Stimulated activated naive CD4-positive, alpha-beta T cell treated with Interleukin-2 at 50 U/mL for 16 hours (primary cell): ENCODE results near the gene IL21R.

Source experiments
- DNase-seq: peaks from one replicate; lab custom pipeline; 2025; lab: John Stamatoyannopoulos, UW

Gene IL21R

DNA sequence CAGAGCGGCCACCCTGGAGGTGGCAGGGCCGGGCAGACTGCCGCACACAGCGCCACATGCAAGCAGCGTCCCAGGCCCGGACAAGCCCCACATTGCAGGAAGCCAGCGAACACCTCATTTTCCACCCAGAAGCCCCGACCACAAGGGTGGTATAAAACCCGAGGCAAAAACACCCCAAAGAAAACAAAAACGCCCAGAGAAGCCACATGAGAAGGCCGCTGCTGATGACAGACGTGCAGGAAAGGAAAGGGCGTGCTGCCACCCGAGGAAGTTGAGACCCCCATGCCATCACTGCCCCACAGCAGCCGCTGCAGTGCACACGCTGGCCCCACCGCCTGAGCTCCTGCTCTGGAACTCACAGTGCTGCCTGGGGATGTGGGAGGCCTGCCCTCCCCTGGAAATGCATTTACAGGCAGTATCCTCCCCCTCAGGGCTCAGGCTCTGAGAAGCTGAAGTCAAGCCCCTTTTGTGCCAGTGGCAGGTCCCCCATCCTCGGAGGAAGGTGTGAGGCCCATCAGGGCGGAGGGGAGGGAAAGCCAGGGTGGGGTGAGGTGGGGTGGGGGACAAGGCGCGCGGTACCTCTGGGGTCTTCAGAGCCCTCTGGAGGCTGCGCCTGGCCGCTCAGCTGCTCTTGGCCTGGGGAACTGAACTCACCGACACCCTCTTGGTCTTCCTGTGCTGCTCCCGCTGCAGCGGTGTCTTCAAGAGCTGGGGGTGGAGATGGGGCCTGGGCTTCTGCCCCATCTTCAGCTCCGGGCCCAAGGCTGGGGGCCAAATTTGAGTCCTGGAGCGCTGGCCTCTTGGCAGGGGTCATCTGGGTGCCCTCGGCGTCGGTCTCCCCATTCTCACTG, 62.0 kb downstream of the IL21R start:
- peak; percentile 39 for DNase-seq

DNA sequence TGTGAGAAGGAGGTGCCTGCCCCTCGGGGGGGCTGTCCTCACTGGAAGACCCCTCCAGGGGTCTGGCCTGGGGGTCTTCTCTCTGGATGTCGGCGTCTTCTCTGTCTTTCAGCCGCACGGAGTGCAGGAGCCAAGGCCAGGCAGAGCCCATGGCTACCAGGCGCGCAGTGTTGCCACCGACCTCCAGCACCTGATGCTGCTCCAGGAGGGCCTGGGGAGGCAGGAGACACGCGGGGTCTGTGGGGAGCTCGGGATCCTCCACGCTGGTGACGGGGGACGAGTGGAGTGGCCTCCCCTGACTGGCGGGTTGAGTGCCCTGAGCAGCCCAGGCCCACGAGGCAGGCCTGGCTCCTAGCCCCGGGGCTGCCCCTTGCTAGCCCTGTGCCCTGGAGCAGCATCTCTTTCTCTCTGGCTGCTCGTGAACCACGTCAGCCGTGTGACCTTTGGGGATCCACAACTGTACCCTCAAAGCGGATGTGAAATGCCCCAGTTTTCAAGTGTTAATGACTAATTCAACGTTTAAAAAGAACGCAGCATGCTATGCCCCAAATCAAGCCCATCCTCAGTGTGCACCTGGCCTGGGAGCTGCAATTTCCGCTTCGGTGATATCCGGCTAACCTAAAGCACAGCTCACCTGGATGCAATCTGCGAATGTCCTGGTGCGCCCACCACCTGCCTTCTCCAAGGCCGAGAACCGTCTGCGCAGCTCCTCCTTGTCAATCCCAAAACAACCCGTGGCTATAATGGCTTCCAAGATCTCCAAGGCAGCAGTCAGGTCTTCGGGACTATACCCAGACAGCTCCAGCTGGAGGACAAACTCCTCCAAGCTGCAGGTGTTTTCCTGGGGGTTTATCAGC, 62.9 kb downstream of the IL21R start:
- no peak for DNase-seq

DNA sequence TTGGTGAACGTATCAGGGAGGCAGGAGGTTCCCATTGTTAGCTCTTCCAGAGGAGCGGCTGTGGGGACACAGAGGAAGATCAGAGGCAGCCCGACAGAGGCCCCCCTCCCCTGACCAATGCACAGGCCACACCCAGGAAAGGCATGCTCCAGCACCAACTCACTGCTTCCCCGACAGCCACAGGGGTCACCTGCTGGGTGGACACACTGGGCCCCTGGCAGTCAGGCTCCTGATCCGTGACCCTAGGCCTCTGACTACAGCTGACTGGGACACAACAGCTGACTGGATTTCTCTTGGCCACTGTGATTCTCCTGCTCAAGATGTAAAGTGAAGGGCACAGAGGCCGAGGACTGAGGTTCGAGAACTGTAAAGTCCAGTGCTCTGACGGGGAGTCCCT, 63.5 kb downstream of the IL21R start:
- DNase-seq, result no peak

DNA sequence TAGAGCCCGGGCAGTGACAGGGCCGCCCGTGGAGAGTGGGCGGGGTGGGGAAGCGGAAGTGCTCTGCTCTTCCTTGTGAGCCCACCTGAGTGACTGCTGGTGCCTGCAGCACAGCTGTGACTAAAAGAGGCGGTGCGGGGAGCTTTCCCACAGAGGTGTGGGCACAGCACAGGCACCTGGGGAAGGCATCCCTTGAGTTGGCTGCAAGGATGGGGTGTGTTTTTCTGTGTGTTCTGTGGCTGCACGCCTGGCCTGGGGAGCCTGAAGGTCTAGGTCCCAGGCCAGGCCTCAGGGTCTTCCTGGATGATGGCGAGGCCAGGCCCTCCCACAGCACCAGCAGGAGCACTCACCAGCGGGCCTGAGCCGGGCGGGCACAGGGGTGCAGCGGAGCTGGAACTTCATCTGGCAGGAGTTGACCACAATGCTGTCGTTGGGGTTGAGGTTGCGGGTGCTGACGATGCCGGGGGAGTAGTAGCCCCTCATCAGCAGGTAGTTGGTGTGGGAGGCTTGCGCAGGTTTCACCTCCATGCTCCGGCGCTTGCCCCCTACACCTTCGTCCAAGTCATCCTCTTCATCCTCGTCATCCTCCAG, 67.1 kb downstream of the IL21R start:
- no peak for DNase-seq

DNA sequence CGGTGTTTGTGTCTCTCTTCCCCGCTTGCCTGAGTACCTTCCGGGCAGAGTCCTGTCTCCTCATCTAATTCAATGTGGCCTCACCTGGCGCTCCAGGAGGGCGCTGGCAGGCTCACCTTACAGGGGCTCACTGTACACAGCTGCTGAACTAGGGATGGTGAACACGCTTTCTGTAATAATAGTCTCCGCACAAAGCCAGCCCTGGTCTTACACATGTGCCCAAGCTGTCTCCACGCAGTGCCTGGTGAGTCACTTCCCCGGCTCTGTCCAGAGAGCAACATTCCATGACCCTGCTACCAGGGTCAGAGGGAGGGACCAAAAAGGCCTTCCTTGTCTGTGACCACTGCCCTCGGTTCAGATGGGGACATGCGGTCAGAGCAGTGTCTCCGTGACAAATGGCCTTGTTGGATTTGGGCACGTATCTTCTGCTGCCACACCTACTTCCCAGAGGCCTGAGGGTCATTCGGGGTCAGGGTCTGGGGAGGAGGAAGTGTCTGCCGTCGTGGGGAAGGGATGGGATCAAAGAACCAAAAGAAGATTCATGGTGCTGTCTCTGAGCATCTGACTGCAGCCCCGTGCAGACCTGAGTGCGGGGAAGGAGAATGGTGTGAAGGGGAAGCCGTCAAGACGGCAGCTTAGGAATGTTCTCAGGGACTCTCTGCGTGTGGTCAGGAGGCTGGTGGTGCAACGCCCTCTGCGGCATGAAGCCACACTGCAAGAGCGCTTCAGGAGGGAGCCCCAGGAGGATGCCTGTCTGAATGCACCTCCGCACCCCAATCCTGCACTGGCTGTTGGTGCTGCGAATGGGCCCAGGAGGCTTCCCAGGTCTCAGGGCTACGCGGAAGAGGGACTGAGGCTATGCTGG, 68.8 kb downstream of the IL21R start:
- no peak for DNase-seq

DNA sequence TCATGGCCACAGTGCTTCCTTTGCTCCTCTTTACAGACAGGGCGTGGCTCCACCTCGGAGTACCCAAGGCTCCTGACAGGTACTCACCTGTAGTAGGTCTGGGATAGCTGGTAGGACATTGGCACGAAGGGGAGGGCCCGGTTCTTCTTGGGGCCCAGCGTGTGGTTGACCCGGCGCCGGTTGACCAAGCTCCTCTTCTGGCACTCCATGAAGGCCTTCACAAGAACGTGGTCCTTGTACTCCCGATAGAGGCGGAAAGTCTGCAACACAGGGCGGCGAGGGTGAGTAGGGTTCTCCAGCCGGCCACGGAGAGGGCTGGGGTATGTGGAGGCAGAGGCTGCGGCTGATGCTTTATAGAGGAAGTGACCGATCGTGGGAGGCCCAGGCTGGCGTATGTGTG, 69.7 kb downstream of the IL21R start:
- no peak for DNase-seq

DNA sequence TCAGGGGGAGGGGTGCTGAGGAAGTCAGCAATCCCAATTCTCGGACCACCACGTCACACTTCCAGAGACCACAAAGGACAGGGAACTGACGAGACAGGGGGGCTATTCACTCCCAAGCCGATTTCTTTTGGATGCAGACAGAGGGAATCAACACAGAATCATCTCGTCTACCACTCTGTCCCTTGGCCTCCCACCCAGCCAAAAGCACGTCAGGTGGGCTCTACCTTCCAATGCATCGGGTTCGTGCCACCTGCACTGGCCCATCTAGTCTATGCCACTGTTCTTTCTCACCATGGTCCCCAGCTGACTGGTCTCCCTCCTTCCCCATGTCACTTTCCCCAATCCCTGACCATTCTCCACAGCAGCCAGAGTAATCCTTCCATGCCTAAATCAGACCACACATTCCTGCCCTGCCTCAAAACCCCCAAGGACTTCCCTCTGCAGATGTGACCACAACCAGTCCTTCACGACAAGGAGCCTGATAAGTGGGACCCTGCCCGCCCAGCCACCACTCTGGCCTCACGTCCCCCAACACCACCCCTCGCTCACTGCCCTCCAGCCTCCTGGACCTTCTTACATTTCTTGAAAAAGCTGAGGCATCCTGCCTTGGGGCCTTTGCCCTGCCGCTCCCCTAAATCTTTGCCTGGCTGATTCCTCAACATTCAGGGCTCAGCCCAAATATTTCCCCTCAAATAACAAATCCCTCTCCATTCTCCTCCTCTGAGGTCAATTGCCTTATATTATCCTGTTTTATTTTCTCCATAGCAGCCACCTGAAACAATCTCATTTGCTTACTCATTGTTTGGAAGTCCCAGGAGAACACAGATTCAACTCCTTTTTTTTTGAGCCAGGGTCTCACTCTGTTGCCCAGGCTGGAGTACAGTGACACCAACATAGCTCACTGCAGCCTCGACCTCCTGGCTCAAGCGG, 70.4 kb downstream of the IL21R start:
- DNase-seq, result no peak

DNA sequence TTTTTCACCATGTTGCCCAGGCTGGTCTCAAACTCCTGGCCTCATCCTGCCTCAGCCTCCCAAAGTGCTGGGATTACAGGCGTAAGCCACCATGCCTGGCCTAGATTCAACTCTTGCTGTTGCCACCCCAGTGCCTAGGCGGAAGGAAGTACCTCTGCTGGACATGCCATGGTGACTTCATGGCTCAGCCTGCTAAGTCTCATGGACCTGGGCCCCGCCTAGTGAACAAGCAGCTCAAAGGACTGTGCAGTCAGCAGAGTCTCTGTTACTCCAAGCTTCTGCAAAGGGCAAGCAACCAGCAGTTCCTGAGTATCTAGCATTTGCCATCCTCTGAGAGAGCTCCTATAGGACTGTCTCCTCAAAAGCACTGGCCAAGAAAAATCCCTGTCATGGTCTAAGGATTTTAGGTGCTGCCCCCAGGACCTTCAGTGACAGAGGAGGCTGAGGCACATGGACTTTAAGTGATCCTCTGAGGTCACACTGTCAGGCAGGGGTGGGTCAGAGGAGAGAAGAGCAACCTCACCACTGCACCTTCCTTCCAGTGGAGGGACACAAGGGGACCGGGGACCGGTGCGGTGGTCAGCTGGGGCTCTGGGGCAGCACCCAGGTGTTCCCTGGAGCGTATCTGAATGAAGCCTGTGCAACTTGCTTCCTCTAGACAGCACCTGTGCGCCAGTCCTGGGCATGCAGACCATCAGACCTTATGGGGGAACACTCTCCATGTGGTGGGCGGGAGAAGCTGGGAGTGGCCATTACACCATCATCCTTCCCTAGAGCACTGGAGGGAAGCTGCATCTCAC, 71.3 kb downstream of the IL21R start:
- no peak for DNase-seq

DNA sequence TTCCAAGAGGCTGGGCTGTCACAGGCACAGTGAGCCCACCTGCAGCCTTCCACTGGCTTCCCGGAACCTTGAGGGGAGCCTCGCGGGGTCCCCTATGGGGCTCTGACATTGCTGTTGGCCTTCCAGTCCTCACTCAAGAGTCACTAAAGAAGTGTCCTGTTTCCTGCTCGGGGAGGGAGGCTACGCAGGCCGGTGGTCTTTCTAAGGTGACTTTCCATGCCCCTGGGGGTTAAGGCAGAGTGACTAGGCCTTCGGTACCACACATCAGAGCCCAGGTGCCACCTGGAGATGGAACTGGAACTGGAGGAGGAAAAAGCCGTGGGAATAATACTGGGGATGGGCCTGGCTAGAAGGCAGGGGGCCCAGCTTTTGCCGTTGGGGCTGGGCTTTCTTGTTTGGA, 72.1 kb downstream of the IL21R start:
- DNase-seq, result no peak

DNA sequence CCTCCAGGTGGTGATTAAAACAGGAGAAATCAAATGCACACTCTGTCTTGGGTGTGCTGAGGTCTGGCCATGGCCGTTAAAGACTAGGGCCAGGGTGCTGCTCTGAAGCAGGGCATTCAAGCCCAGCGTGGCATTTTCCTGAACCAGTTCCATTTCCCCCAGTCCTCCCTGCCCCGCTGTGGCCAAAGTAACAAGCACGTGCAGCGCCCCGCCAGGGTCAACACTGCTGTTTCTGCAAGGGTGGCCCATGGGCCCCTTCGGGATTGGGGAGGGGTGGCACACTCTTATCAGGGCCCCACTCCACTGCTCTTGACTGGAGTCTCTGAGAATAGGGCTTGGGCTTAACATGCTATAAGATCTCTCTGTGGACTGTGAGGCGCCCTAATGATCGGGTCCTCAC, 72.9 kb downstream of the IL21R start:
- DNase-seq, result no peak

DNA sequence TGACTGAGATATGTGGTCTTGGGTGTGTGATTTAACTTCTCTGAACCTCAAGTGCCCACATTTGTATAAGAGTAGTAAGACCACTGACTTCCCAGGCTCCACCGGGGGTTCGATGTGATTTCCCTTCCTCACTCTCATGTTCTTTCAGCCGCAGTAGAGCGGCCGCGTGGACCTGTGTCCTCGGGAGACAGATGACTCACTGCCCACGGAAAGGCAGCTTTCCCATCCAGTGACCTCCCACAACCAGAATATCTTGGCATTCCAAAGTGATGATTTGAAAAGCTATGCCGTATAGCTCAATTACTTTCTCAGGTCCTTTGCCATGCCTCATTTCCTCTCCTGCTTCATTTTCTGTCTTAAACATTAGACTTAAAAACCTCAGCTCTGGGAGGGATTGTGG, 73.6 kb downstream of the IL21R start:
- DNase-seq, result no peak

DNA sequence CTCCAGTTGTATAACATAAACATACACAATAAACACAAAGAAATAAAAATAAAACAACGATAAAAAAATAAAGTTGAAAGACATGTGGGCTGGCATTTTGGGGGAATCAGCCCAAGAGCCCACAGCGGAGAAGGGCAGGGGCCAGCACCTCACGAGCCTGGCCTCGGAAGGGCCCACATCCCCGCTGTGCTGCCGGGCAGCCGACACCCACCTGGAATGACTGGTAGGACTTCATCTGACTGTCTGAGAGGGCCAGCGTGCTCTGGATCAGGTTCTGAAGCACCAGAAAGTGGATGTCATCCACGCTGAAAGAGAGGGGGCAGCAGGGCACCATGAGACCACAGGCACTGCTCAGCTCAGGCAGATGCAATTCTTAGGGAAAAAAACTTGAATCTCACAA, 74.3 kb downstream of the IL21R start:
- no peak for DNase-seq

DNA sequence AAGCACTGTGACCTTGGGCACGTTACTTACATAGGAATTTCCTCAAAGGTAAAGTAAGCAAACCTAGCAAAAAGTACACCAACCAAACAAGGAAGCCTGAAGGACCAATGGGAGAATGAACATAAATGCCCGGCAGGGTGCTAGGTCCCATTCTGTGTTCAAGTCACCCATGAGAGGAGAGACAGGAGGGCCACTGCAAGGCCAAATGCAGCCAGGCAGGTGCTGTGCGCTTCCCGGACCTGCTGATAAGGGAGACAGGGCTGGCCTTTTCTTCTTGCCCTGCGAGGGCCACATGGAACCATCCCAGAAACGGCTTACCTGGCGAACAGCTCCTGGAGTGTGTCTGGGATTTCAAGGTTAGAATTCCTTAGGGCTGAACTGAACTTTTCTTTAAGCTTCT, 78.8 kb downstream of the IL21R start:
- no peak for DNase-seq

DNA sequence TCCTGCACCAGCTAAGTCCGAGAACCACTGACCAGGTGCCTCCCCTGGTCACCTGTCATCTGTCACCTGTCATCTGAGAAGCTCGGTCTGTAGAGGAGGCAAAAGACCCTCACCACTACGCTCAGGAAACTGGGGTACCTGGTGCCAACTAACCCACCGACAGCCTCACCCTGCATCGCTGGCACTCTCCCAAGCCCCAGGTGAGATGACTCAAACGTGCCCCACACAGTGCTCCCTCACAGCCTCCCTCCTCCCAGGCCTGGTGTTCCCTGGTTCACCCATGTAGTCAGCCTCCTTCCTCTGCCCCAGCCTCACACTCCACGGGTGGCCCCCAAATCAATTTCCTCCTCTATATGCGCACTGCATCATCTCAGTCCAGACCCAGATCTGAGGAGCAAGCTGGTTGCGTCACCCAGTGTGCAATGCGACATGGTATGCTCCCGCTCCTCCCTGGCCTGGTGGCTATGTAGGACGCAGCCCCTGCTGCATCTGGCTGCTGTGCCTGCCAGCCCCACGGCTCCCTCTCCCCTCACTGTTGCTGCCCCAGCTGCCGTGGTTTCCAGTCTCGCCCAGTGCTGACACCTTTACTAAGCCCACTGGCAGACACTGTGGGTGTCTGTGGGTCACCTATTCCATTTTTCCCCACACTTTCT, 79.4 kb downstream of the IL21R start:
- DNase-seq, result no peak

DNA sequence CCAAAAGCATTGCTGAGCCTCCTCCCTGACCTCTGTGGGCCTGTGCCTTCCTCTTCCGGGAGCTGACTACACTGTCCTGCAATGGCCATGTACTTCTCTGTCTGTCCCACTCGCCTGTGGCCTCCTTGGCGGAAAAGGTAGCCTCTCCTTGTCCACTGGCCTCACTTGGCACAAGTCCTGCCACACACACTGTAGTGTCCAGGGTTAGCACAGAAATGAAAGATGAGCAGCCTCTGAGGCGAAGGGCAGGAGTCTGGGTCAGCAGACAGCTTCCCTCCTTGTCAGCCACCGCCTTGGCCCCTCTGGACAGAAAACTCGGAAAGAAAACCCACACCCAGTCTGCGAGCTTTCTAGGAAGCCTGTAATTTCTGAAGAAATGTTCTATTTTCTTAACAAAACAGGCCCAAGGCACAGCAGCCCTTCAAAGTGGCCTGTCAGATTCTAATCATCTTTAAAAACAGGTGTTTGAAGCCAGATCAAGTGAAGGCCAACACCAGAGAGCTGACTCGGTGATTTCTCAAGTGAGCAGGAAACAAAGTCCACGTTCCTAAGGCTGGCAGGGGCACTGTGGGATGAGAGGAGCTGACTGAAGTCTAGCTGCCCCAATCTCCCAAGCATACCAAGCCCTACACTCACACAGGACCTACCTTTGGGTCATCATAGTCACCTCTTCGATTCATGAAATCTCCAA, 80.6 kb downstream of the IL21R start:
- DNase-seq, result no peak

DNA sequence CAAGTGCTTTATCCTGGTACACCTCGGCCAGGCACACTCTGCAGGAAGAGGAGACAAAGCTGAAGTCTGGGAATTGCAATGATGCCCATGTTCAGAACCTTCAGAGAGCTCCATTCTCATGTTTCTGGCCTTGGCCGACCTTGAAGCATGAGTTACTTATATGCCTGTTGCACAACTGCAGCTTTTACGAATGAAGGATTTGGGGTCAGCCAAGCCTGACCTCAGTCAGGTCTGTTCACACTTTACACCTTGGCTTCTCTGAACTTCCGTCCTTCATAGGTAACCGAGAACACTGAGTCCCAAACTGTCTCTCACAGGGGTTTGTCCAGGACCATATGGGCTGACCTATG, 81.1 kb downstream of the IL21R start:
- DNase-seq, result no peak

DNA sequence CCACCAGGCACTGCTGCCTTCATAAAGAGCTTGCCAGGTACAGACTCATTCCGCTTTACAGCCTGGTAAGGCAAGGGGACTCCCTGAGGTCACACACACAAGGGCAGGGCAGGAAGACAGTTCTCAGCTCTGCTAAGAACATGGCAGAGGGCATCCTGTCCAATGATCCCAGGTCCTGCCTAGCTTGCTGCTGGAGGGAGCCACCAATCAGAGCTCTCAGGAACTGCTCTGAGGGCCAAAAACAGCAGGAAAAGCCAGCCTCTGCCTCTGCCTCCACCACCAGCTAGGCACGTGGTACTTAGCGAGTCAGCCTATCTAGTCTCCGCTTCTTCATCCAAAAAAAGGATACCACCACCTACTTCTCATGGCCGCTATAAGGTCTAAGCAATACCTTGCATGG, 81.7 kb downstream of the IL21R start:
- DNase-seq, result no peak

DNA sequence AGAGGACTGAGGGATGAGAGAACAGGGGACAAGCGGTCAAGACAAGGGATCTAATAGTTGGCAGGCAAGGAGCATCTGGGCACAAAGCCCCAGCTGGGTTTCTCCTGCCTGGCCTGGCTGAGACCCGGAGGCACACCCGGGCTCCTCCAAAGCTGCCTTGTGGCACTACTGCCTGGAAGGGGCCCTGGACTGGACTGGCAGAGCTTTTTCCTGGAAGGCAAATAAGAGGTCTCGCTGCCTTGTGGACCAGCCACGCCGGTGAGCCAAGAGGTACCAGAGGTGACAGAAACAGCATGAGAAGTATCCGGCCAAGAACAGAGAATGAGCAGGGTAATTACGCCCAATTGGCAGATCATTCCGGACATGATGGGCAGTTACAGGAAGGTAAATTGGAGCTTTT, 83.2 kb downstream of the IL21R start:
- DNase-seq, result no peak

DNA sequence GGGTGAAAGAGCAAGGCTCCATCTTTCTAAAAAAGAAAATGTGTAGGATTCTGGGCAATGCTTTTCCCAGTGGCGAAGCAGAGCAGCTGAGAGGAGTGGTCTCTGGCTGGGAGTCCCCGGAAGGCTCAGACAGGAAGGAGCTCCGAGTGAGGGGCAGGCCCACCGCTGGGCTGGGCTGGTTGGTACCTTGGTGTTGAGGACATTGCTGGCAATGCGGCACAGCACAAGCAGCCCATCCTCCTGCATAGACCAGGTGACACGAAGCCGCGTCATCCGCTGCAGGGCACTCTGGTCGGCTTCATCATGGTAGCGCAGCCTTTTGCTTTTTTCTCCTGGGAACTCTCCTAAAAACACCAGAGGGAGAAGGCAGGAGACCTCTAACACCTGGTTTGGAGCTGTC, 83.8 kb downstream of the IL21R start:
- no peak for DNase-seq
